Measurements from ENCODE around the gene CACNA1G. TPM values are rescaled to one million over a fixed set of nuclear protein-coding genes. Genes with fewer than 3 reads are reported as not detected.

The CACNA1G gene
- total and polyA plus RNA-seq, 2 donors (not counting 3 experiments of a cell fraction or from before 2014, with no cell fraction given) = not detected

DNA sequence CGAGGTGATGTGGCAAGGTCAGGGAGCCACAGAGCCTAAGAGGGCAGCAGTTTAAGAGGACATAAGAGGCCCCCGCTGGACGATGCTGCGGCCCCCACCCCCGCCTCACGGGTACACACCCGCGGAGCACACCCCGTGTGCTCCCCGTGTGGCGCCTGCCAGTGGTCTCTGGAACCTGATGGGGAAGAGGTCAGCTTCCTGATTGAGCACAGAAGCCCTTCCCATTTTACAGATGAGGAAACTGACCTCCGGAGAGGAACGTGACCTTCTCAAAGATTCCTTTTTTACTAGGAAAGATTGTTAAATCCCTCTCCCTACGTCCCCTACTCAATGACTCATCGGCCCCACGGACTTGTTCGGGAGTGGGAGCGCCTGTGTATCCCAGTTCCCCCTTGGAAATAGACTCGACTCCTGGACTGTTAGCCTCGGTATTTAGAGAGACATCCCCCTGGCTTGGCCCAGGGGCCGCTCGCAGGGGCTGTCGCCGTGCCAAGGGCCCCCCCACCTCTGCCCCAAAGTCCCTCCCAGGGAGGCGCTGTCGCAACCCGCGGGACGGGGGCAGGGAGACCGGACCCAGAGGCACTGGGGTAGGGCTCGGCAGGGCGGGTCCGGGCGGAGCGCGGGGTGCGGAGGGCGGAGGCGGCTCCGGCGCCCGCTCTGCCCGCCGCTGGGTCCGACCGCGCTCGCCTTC is 73.9 kb downstream of the CACNA1G start, which contains the start of gene ABCC3:
Gene ABCC3 (plus strand): TSS at position 658 of the 691 bp plus-strand sequence. CDS start 56 bp downstream, outside the sequence.
- H3K9ac ChIP-seq (replicated peaks; ENCODE audit: extremely low read depth, insufficient read depth, low read length) = peak within 1 kb of the TSS; percentile 13

More for the DNA sequence above, 73.9 kb downstream of the CACNA1G start, which contains the start of gene ABCC3:
- Histone ChIP-seq H3K4me3 (replicated peaks in 1 of 3; ENCODE audit: insufficient read depth in 1 of 3, low read depth in 1 of 3, low read length in 3 of 3) (peak within 1 kb of the TSS; percentile 18 to 43 (median 26)), H3K36me3 (ENCODE audit: control insufficient read depth in 2 of 2, extremely low read depth in 1 of 2, insufficient read depth in 2 of 2, low read length in 2 of 2) (no peaks in the 10 kb centered on the region), H4K20me1 (replicated peaks; ENCODE audit: control insufficient read depth, extremely low read depth, insufficient read depth, low read length) (no peaks in the 10 kb centered on the region), H3K9me1 (replicated peaks; ENCODE audit: control insufficient read depth, extremely low read depth, insufficient read depth, low read length) (no peaks in the 10 kb centered on the region), H3K4me1 (ENCODE audit: control insufficient read depth, extremely low read depth, insufficient read depth, low read length) (peaks cover 36% of the 10 kb centered on the region), H3K79me2 (ENCODE audit: control insufficient read depth, insufficient read depth, low read length) (no peaks in the 10 kb centered on the region), H3K4me2 (ENCODE audit: insufficient read depth, low read length) (peak within 1 kb of the TSS; percentile 70), H3K9me3 (replicated peaks; ENCODE audit: control insufficient read depth, insufficient read depth, low read length) (no peaks in the 10 kb centered on the region), H3K27ac (ENCODE audit: insufficient read depth, low read depth, low read length) (no peak within 1 kb of the TSS), H3K27me3 (ENCODE audit: control insufficient read depth in 2 of 2, insufficient read depth in 2 of 2, low read length in 2 of 2) (peaks cover 0 to 2% of the 10 kb centered on the region in 2 experiments), H2AFZ (ENCODE audit: low read depth, low read length) (peak within 1 kb of the TSS; percentile 58)
- DNase-seq (ENCODE audit: low read depth, low spot score) (no peak), FAIRE-seq (no peak)
- dilution Hi-C loops (cut with MboI; ENCODE audit: extremely low pct_ligation_motif_present, low sequenced_read_pairs) (no loop called here), intact Hi-C loops (cut with micrococcal nuclease) (no loop called here)
- BruUV-seq (replicated peaks) = no TSS peak
- POLR2A ChIA-PET = no interaction called here
- CTCF ChIA-PET = no interaction called here
- TF ChIP-seq FOS (IDR thresholded peaks at IDR 0.05; ENCODE audit: borderline replicate concordance, insufficient read depth, low read length) (no peak), EZH2 (IDR thresholded peaks at IDR 0.05; ENCODE audit: borderline replicate concordance, low read depth, low read length, severe bottlenecking) (no peak), GATA2 (IDR thresholded peaks at IDR 0.05; ENCODE audit: insufficient read depth, insufficient read length, low read depth, low read length) (no peak), POLR2AphosphoS5 (IDR thresholded peaks at IDR 0.05; ENCODE audit: insufficient read depth, low read depth, low read length) (no peak), MYC (IDR thresholded peaks at IDR 0.05; ENCODE audit: low read depth, low read length) (no peak)
- TF ChIP-seq, protein P1, sequence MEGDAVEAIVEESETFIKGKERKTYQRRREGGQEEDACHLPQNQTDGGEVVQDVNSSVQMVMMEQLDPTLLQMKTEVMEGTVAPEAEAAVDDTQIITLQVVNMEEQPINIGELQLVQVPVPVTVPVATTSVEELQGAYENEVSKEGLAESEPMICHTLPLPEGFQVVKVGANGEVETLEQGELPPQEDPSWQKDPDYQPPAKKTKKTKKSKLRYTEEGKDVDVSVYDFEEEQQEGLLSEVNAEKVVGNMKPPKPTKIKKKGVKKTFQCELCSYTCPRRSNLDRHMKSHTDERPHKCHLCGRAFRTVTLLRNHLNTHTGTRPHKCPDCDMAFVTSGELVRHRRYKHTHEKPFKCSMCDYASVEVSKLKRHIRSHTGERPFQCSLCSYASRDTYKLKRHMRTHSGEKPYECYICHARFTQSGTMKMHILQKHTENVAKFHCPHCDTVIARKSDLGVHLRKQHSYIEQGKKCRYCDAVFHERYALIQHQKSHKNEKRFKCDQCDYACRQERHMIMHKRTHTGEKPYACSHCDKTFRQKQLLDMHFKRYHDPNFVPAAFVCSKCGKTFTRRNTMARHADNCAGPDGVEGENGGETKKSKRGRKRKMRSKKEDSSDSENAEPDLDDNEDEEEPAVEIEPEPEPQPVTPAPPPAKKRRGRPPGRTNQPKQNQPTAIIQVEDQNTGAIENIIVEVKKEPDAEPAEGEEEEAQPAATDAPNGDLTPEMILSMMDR (IDR thresholded peaks at IDR 0.05; ENCODE audit: extremely low read depth in 1 of 2, insufficient read depth in 1 of 2, low read depth in 1 of 2, low read length in 2 of 2) = no peak
- TF ChIP-seq, protein P2, sequence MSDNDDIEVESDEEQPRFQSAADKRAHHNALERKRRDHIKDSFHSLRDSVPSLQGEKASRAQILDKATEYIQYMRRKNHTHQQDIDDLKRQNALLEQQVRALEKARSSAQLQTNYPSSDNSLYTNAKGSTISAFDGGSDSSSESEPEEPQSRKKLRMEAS (IDR thresholded peaks at IDR 0.05; ENCODE audit: insufficient read depth, insufficient read length) = no peak

Data from endothelial cell of umbilical vein (primary cell).